ENCODE measurements around the gene CKM. TPM values are rescaled to one million over a fixed set of nuclear protein-coding genes. Genes with fewer than 3 reads are reported as not detected.

Gene CKM
- total RNA-seq, 2 experiments from 2014 or later: not detected

DNA sequence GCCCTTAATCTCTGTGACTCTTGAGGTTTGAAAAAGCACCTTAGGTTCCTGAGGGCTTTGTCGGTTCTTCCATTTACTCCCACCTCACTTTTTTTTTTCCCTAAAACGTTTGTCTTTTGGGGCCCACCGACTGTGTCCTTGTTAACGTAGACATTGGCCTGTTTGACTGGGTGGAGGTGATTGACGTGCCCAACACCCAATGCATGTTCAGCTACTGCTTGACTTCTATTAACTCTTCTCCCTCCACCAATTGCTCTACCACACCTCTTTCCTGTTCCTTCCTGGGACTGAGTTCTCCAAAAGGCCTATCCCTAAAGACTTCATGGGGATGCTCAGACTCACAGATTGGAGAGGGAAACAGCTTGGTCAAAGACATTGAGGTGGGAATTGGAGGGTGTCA, 17.3 kb downstream of the CKM start:
- no peak for ATAC-seq (ENCODE audit: poor library complexity)
- intact Hi-C loops (cut with DNase I, micrococcal nuclease): no loop called here
- no peak overlapping the region for H3K27ac ChIP-seq (ENCODE audit: low read depth in 1 of 2, low read length in 2 of 2)
- no peaks in the 10 kb centered on the region for H3K27me3 Mint-ChIP-seq
- H3K4me1 Mint-ChIP-seq (ENCODE audit: low read depth): no peaks in the 10 kb centered on the region
- no peak overlapping the region for H3K4me3 ChIP-seq (ENCODE audit: low read length)
- H3K36me3 Mint-ChIP-seq (ENCODE audit: low read depth): peaks cover 11% of the 10 kb centered on the region
- ChIA-PET POLR2A (no interaction called here), CTCF (no interaction called here)
- H3K27me3 ChIP-seq (ENCODE audit: control insufficient read depth in 1 of 2, insufficient read depth in 2 of 2, low read length in 2 of 2): no peaks in the 10 kb centered on the region
- no peaks in the 10 kb centered on the region for H3K4me1 ChIP-seq (ENCODE audit: insufficient read depth, low read length)
- peaks cover 0 to 5% of the 10 kb centered on the region in 2 experiments for H3K9me3 ChIP-seq (ENCODE audit: control insufficient read depth in 1 of 2, insufficient read depth in 1 of 2, low read length in 2 of 2)
- no peak overlapping the region for H3K27ac Mint-ChIP-seq
- TF ChIP-seq, protein P1, sequence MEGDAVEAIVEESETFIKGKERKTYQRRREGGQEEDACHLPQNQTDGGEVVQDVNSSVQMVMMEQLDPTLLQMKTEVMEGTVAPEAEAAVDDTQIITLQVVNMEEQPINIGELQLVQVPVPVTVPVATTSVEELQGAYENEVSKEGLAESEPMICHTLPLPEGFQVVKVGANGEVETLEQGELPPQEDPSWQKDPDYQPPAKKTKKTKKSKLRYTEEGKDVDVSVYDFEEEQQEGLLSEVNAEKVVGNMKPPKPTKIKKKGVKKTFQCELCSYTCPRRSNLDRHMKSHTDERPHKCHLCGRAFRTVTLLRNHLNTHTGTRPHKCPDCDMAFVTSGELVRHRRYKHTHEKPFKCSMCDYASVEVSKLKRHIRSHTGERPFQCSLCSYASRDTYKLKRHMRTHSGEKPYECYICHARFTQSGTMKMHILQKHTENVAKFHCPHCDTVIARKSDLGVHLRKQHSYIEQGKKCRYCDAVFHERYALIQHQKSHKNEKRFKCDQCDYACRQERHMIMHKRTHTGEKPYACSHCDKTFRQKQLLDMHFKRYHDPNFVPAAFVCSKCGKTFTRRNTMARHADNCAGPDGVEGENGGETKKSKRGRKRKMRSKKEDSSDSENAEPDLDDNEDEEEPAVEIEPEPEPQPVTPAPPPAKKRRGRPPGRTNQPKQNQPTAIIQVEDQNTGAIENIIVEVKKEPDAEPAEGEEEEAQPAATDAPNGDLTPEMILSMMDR (IDR thresholded peaks at IDR 0.05): no peak
- H3K9me3 Mint-ChIP-seq: no peaks in the 10 kb centered on the region
- H3K4me3 Mint-ChIP-seq: no peak overlapping the region
- no peaks in the 10 kb centered on the region for H3K36me3 ChIP-seq (ENCODE audit: insufficient read depth, low read length)
- DNase-seq: no peak

DNA sequence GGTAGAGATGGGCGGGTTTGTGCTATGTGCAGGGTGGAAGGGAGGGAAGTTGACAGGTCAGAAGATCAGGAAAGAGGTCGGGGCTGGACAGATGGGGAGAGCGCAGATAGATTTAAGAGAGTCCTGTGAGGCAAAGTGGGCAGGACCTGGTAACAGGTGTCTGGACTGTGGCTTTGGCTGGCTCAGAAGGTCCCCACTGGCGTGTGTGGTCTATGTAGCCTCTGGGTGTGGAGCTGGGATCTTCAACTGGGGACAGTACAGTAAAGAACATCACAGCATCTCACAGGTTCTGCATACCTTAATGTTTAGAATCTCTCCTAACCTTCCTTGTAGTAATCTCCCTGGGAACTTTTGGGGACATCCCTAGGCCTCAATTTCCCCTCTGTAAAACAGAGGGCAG, 17.7 kb downstream of the CKM start:
- no peaks in the 10 kb centered on the region for H3K4me1 ChIP-seq (ENCODE audit: insufficient read depth, low read length)
- no peaks in the 10 kb centered on the region for H3K27me3 ChIP-seq (ENCODE audit: control insufficient read depth in 1 of 2, insufficient read depth in 2 of 2, low read length in 2 of 2)
- no peak overlapping the region for H3K27ac Mint-ChIP-seq
- H3K4me3 Mint-ChIP-seq: no peak overlapping the region
- H3K27me3 Mint-ChIP-seq: no peaks in the 10 kb centered on the region
- no peak overlapping the region for H3K4me3 ChIP-seq (ENCODE audit: low read length)
- no peak for DNase-seq
- H3K9me3 ChIP-seq (ENCODE audit: control insufficient read depth in 1 of 2, insufficient read depth in 1 of 2, low read length in 2 of 2): peaks cover 0 to 5% of the 10 kb centered on the region in 2 experiments
- ChIA-PET POLR2A (no interaction called here), CTCF (no interaction called here)
- no peaks in the 10 kb centered on the region for H3K36me3 ChIP-seq (ENCODE audit: insufficient read depth, low read length)
- H3K27ac ChIP-seq (ENCODE audit: low read depth in 1 of 2, low read length in 2 of 2): no peak overlapping the region
- H3K36me3 Mint-ChIP-seq (ENCODE audit: low read depth): peaks cover 14% of the 10 kb centered on the region
- no peaks in the 10 kb centered on the region for H3K9me3 Mint-ChIP-seq
- TF ChIP-seq, protein P1 (IDR thresholded peaks at IDR 0.05): no peak
- ATAC-seq (ENCODE audit: poor library complexity): no peak
- H3K4me1 Mint-ChIP-seq (ENCODE audit: low read depth): no peaks in the 10 kb centered on the region
- intact Hi-C loops (cut with DNase I, micrococcal nuclease): no loop called here

DNA sequence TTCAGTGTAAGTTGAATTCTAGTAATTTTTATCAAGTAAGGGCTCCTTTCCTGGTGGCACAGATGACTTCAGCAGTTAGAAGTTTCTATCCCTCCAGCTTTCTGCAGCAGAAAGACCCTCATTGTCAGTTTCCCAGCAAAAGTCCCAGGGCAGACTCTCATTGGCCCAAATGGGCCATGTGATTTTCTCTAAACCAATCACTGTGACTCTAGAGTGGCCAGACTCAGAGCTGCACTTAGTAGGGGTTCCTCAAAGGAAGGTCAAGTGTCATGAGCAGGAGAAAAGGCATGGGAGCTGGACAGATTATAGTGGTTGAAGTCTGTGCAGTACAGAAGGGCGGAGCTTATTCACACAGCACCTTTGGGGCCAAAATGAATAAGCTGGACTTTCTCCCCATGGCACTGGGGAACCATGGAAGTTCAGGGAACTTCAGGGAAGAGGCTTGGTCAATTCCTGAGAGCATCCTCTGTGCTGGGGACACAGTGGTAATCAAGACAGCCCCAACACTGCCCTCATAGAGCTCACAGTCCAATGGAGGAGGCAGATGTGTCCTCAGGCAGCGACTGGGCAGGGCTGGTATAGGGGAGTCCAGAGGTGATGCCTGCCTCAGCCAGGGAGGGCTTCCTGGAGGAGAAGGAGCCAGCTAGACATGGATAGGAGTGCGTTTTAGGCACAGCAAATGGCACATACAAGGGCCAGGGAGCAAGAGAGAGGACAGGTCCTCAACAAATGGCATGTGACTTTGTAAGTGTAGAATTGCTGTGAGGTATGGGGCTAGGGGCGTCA, 18.3 kb downstream of the CKM start:
- Histone ChIP-seq H3K9me3 (ENCODE audit: control insufficient read depth in 1 of 2, insufficient read depth in 1 of 2, low read length in 2 of 2) (peaks cover 0 to 5% of the 10 kb centered on the region in 2 experiments), H3K36me3 (ENCODE audit: insufficient read depth, low read length) (no peaks in the 10 kb centered on the region), H3K4me3 (ENCODE audit: low read length) (no peak overlapping the region), H3K27me3 (ENCODE audit: control insufficient read depth in 1 of 2, insufficient read depth in 2 of 2, low read length in 2 of 2) (no peaks in the 10 kb centered on the region), H3K4me1 (ENCODE audit: insufficient read depth, low read length) (no peaks in the 10 kb centered on the region), H3K27ac (ENCODE audit: low read depth in 1 of 2, low read length in 2 of 2) (no peak overlapping the region)
- Mint-ChIP-seq H3K9me3 (no peaks in the 10 kb centered on the region), H3K27ac (no peak overlapping the region), H3K36me3 (ENCODE audit: low read depth) (peaks cover 20% of the 10 kb centered on the region), H3K4me3 (no peak overlapping the region), H3K27me3 (no peaks in the 10 kb centered on the region), H3K4me1 (ENCODE audit: low read depth) (no peaks in the 10 kb centered on the region)
- ATAC-seq (ENCODE audit: poor library complexity): no peak
- DNase-seq: no peak
- ChIA-PET CTCF (no interaction called here), POLR2A (no interaction called here)
- intact Hi-C loops (cut with DNase I, micrococcal nuclease): no loop called here
- TF ChIP-seq, protein P1 (IDR thresholded peaks at IDR 0.05): no peak

All from CD4-positive, alpha-beta T cell (primary cell).